Heart left ventricle (tissue), 16 donors: ENCODE results near the gene NPTXR. TPM values are rescaled to one million over a fixed set of nuclear protein-coding genes. Genes with fewer than 3 reads are reported as not detected.

Experiments used
- ATAC-seq, 4 donors: fragments of 200-7000 bp; cut with Tn5 transposase; one replicate each; pipeline ENCODE4 v1.9.1; 2020 to 2022; ENCODE audit warnings: moderate library complexity in 4 of 4, mild to moderate bottlenecking in 3 of 4, moderate number of reproducible peaks in 1 of 4
- DNase-seq, 5 donors: peaks; one replicate each; pipeline ENCODE4 v3.0.0-alpha.2; 2020
- H3K27ac ChIP-seq, 12 donors: fragments of 200-600 bp; sonication (generic) in 4 of 12; one replicate each; pipeline versions ENCODE4 v1.5.0 to v1.8.0; 2016 to 2022; ENCODE audit warnings: mild to moderate bottlenecking in 2 of 12
- H3K27me3 ChIP-seq, 9 donors: fragments of 200-600 bp; sonication (generic) in 2 of 9; one replicate each; pipeline versions ENCODE4 v1.5.1 to v1.8.0; 2016 to 2022; ENCODE audit warnings: mild to moderate bottlenecking in 3 of 9
- H3K36me3 ChIP-seq, 9 donors: fragments of 200-600 bp; sonication (generic) in 2 of 9; one replicate each; pipeline versions ENCODE4 v1.5.0 to v1.8.0; 2018 to 2022; ENCODE audit warnings: mild to moderate bottlenecking in 2 of 9
- H3K4me1 ChIP-seq, 12 donors: fragments of 200-600 bp; sonication (generic) in 4 of 12; one replicate each; pipeline versions ENCODE4 v1.5.0 to v1.8.0; 2016 to 2022; ENCODE audit warnings: mild to moderate bottlenecking in 3 of 12
- H3K4me3 ChIP-seq, 12 donors: fragments of 200-600 bp; sonication (generic) in 4 of 12; one replicate each; pipeline versions ENCODE4 v1.5.0 to v1.8.0; 2017 to 2022; ENCODE audit warnings: mild to moderate bottlenecking in 9 of 12, moderate library complexity in 4 of 12
- H3K9me3 ChIP-seq, 12 donors: fragments of 200-600 bp; sonication (generic) in 4 of 12; one replicate each; pipeline versions ENCODE4 v1.5.0 to v1.8.0; 2016 to 2022; ENCODE audit warnings: mild to moderate bottlenecking in 1 of 12
- POLR2A ChIP-seq, 2 donors: fragments of 450-650 bp; IDR thresholded peaks; one replicate each; pipeline ENCODE4 v1.6.1; 2017; ENCODE audit warnings: antibody characterized with exemption in 2 of 2, mild to moderate bottlenecking in 2 of 2, moderate library complexity in 2 of 2
- WGBS, 4 donors: extraction: QIAGEN DNeasy Blood & Tissue Kit in 2 of 4; methylation state at CpG; one replicate each; pipeline versions ENCODE4 v1.1.5 to v1.1.7; 2013 to 2018; 5-methylcytosine and 5-hydroxymethylcytosine counted together
- intact Hi-C, 10 donors: fragments of 100-400 bp; cut with DNase I; formaldehyde crosslinking; loops; one replicate each; pipeline versions ENCODE4 v1.11.1 to v1.14.2; 2022
- polyA plus RNA-seq, 2 donors: library from polyadenylated mRNA; stranded (reverse); fragments of 200-250 nt; gene quantifications; one replicate each; pipeline ENCODE4 v1.2.3, GENCODE V29; 2013
- total RNA-seq, 9 donors: library from RNA; depleted of rRNA in 2 of 9; stranded (reverse); fragments of >200 nt in 2 of 9; fragmentation: NEBNext Ultra II Directional in 3 of 9; extraction: Animal tissue kit (Norgen Biotek cat#: 25700) in 3 of 9; gene quantifications; one replicate each; pipeline versions ENCODE4 v1.1.0 to v1.2.4, GENCODE V29; 2016 to 2023
- TF ChIP-seq, protein P1 (sequence below), 12 donors: fragments of 200-600 bp; sonication (generic) in 4 of 12; IDR thresholded peaks; one replicate each; pipeline versions ENCODE4 v1.5.0 to v1.8.0; 2018 to 2022; ENCODE audit warnings: antibody characterized with exemption in 12 of 12, mild to moderate bottlenecking in 5 of 12
- donor health status: ischemic (EF 13 %, LVEDD 7.1; RV severe dilation, severe dysfunction).
- donor health status: healthy with polysubstance abuse.
- donor health status: DM: no; HTN: yes; CAD: no.
- donor health status: DM: no; HTN: no; CAD: no.
- donor health status: ischemic (EF 25% LVEDD 6.9; RV normal size, moderate dysfunction).
- donor health status: ischemic (EF 25% LVEDD 5.7; RV mildly dilated, moderate dysfunction).
- donor health status: healthy.
- donor health status: DM: yes; HTN: yes; CAD: no.
- donor health status: ischemic (EF 35%, LVEDD 5.7; RV mildly dilated, moderate dysfunction).
- donor health status: nonischemic (EF 11% LVEDD 7.7; RV severe dilation, severe dysfunction).
- donor health status: DM: yes; HTN: yes; CAD: no.
- donor health status: PGD.
- donor health status: ischemic (EF 29% LVEDD 5.4; RV normal size, mild dysfunction).
- donor health status: nonischemic (EF 23%, LVEDD 6.1; RV moderate dilation, normal function).

Gene NPTXR
- total and polyA plus RNA-seq, 11 donors, result 15.4 to 34.0 (median 19.1) TPM

DNA sequence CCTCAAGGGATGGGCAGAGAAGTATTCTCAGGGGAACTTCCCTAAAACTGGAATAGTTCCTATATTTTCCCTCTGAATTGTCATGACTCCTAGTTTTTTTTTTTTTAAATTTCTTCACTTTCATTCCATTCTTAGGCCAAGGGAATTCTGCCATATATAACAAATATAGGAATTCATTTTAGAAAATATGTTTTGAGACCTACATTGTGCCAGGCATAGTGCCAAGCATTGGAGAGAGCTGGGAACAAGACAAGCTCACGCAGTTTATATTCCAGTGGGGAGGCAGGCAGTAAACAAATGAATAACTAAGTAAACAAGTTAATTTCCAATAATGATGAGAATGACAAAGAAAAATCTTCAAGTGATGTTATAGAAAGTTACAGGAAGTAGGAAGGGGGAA is 2.6 kb upstream of the NPTXR start:
- no peak for ATAC-seq
- WGBS, 4 donors, result 88 to 94% (median 91%) methylated on average over 1 of the region's 1 CpG
- DNase-seq, result no peak
- Histone ChIP-seq H3K4me1 (peaks cover 0 to 23% (median 9%) of the 10 kb centered on the region in 12 donors), H3K9me3 (no peaks in the 10 kb centered on the region), H3K4me3 (no peak overlapping the region), H3K36me3 (no peaks in the 10 kb centered on the region), H3K27me3 (peaks cover 0 to 37% (median 4%) of the 10 kb centered on the region in 9 donors), H3K27ac (no peak overlapping the region)
- TF ChIP-seq, protein P1, sequence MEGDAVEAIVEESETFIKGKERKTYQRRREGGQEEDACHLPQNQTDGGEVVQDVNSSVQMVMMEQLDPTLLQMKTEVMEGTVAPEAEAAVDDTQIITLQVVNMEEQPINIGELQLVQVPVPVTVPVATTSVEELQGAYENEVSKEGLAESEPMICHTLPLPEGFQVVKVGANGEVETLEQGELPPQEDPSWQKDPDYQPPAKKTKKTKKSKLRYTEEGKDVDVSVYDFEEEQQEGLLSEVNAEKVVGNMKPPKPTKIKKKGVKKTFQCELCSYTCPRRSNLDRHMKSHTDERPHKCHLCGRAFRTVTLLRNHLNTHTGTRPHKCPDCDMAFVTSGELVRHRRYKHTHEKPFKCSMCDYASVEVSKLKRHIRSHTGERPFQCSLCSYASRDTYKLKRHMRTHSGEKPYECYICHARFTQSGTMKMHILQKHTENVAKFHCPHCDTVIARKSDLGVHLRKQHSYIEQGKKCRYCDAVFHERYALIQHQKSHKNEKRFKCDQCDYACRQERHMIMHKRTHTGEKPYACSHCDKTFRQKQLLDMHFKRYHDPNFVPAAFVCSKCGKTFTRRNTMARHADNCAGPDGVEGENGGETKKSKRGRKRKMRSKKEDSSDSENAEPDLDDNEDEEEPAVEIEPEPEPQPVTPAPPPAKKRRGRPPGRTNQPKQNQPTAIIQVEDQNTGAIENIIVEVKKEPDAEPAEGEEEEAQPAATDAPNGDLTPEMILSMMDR (IDR thresholded peaks at IDR 0.05), result no peak
- no peak for TF ChIP-seq POLR2A (IDR thresholded peaks at IDR 0.05)
- intact Hi-C loops, result loop anchor here in 3 of 10 donors (10.0 kb wide), 3 partner anchors 52 to 82 kb away; partner anchors contain the start of gene DNAL4 (in 1 of the 3)

DNA sequence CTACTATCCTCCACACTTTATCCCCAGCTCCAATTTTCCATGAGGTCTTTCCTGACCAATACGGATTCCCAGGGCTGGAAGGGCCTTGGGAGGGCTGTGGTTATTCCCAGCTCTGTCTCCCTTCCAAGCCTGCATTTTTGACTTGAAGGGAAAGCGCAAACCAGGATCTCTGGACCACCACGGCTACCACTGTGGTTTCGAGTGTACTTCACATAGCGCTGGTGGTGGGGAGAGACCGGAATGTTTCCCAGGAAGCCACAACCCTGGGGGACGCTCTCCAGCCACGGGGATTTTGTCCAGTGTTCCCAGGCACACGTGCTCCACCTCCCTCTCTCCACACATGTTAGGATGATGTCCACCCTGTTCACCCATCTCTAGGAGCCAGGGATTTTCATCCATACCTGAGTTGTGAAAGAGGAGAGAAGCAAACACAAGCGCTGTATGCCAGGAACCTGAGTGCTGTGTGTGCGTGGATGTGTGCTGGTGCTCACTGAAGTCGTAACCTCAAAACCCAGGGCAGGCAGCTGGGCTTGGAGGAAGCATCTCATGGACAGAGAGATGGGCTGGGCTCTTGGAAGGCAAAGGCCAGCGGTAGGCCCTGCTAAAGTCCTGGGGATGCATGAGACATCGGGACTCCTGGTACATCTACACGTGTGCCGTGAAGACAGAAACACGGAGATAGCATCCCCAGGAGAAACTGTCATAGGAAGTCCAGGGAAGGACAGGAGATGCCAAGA is 1.3 kb upstream of the NPTXR start:
- no peaks in the 10 kb centered on the region for H3K9me3 ChIP-seq
- H3K4me1 ChIP-seq, result peaks cover 0 to 27% (median 9%) of the 10 kb centered on the region in 12 donors
- peak overlapping the region in 1 of 12 donors; percentile 65 for H3K27ac ChIP-seq
- 60 to 66% (median 63%) methylated on average over 17 of the region's 17 CpGs for WGBS, 4 donors
- DNase-seq, result no peak
- H3K36me3 ChIP-seq, result no peaks in the 10 kb centered on the region
- peaks cover 0 to 45% (median 4%) of the 10 kb centered on the region in 9 donors for H3K27me3 ChIP-seq
- no peak for TF ChIP-seq POLR2A (IDR thresholded peaks at IDR 0.05)
- TF ChIP-seq, protein P1 (IDR thresholded peaks at IDR 0.05), result no peak
- no peak for ATAC-seq
- intact Hi-C loops, result loop anchor here in 3 of 10 donors (10.0 kb wide), 3 partner anchors 50 to 80 kb away; partner anchors contain the start of gene DNAL4 (in 1 of the 3)
- no peak overlapping the region for H3K4me3 ChIP-seq

DNA sequence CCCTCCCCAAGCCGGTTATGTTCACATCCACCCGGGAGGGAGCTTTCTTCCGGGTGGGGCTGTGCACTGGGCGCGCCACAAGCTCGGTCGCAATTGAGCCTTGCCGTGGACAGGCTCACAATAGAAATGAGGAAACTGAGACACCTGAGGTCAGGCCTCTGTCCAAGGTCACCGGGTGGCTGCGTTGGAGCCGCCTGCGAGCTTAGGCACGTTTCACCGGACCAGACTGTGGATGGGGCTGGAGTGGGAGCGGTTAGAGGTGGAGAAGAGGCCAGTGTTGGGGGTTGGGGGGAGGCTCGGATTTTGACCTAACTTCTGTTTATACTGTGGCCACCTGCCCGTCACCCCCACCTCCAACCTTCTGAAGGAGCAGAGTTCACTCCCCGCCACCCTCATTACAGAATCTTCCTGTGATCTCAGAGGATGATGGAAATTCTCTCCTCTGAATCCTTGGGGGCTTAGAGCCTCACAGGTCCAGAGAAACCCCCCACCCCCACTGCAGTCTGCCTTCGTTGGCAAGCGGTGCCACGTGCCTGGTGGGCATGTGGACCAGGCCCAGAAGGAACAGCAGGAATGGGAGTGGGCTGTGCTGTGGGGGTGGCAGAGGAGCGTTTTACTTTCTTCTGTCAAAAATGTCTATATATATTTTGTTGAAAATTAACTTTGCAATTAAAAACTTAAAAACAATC is 631 bp upstream of the NPTXR start:
- Histone ChIP-seq H3K27me3 (peaks cover 0 to 45% (median 4%) of the 10 kb centered on the region in 9 donors), H3K36me3 (no peaks in the 10 kb centered on the region), H3K4me1 (peaks cover 0 to 27% (median 9%) of the 10 kb centered on the region in 12 donors), H3K9me3 (no peaks in the 10 kb centered on the region), H3K27ac (peak overlapping the region in 9 of 12 donors; percentile 39 to 77 (median 60)), H3K4me3 (peak overlapping the region in 11 of 12 donors; percentile 17 to 69 (median 50))
- TF ChIP-seq POLR2A (IDR thresholded peaks at IDR 0.05), result no peak
- TF ChIP-seq, protein P1 (IDR thresholded peaks at IDR 0.05), result no peak
- DNase-seq, result no peak
- intact Hi-C loops, result loop anchor here in 6 of 10 donors (5.0 to 10.0 kb wide), 5 partner anchors 42 to 80 kb away; partner anchors contain the start of gene DNAL4 (in 1 of the 6)
- peak in 3 of 4 donors; percentile 9 to 22 (median 12) for ATAC-seq
- 21 to 27% (median 23%) methylated on average over 18 to 22 of the region's 22 CpGs for WGBS, 4 donors
